Measurements from ENCODE around the gene APOA5. TPM values are rescaled to one million over a fixed set of nuclear protein-coding genes. Genes with fewer than 3 reads are reported as not detected.
"Not testable (repeated sequence)": the region's sequence is repeated elsewhere in the genome, so short reads cannot be mapped to it uniquely, and the experiment has no call there.

The APOA5 gene
- total and polyA plus RNA-seq, 2 donors (not counting 3 experiments of a cell fraction or from before 2014, with no cell fraction given) = not detected

GRCh38 chr11:116804001-116804400, 12.3 kb upstream of the APOA5 start:
- no peak overlapping the region for H3K4me2 ChIP-seq (ENCODE audit: insufficient read depth, low read length)
- POLR2A ChIA-PET = no interaction called here
- no peaks in the 10 kb centered on the region for H3K9me1 ChIP-seq (replicated peaks; ENCODE audit: control insufficient read depth, extremely low read depth, insufficient read depth, low read length)
- DNase-seq (ENCODE audit: low read depth, low spot score) = no peak
- no peaks in the 10 kb centered on the region for H3K36me3 ChIP-seq (ENCODE audit: control insufficient read depth in 2 of 2, extremely low read depth in 1 of 2, insufficient read depth in 2 of 2, low read length in 2 of 2)
- H3K79me2 ChIP-seq (ENCODE audit: control insufficient read depth, insufficient read depth, low read length) = no peaks in the 10 kb centered on the region
- H3K4me1 ChIP-seq (ENCODE audit: control insufficient read depth, extremely low read depth, insufficient read depth, low read length) = no peaks in the 10 kb centered on the region
- no peak overlapping the region for H2AFZ ChIP-seq (ENCODE audit: low read depth, low read length)
- no peak for TF ChIP-seq POLR2A (IDR thresholded peaks at IDR 0.05; ENCODE audit: low read depth, low read length)
- no peak for TF ChIP-seq JUN (IDR thresholded peaks at IDR 0.05; ENCODE audit: borderline replicate concordance, insufficient read depth, insufficient read length, low read depth)
- no peak for TF ChIP-seq EZH2 (IDR thresholded peaks at IDR 0.05; ENCODE audit: borderline replicate concordance, low read depth, low read length, severe bottlenecking)
- TF ChIP-seq, protein P1, sequence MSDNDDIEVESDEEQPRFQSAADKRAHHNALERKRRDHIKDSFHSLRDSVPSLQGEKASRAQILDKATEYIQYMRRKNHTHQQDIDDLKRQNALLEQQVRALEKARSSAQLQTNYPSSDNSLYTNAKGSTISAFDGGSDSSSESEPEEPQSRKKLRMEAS (IDR thresholded peaks at IDR 0.05; ENCODE audit: insufficient read depth, insufficient read length) = no peak
- TF ChIP-seq POLR2AphosphoS5 (IDR thresholded peaks at IDR 0.05; ENCODE audit: insufficient read depth, low read depth, low read length) = no peak
- TF ChIP-seq MYC (IDR thresholded peaks at IDR 0.05; ENCODE audit: low read depth, low read length) = no peak
- no peak for TF ChIP-seq CTCF (IDR thresholded peaks at IDR 0.05; ENCODE audit: extremely low read depth in 1 of 2, insufficient read depth in 1 of 2, low read depth in 1 of 2, low read length in 2 of 2)
- dilution Hi-C loops (cut with MboI; ENCODE audit: extremely low pct_ligation_motif_present, low sequenced_read_pairs) (no loop called here), intact Hi-C loops (cut with micrococcal nuclease) (no loop called here)
- no peak for FAIRE-seq
- H3K9me3 ChIP-seq (replicated peaks; ENCODE audit: control insufficient read depth, insufficient read depth, low read length) = no peaks in the 10 kb centered on the region
- no peaks in the 10 kb centered on the region for H4K20me1 ChIP-seq (replicated peaks; ENCODE audit: control insufficient read depth, extremely low read depth, insufficient read depth, low read length)
- no TSS peak for BruUV-seq (replicated peaks)
- no peak overlapping the region for H3K9ac ChIP-seq (replicated peaks; ENCODE audit: extremely low read depth, insufficient read depth, low read length)
- H3K27ac ChIP-seq (ENCODE audit: insufficient read depth, low read depth, low read length) = no peak overlapping the region
- CTCF ChIA-PET = interaction anchor here (0.9 kb wide), 1 partner anchor 13 kb away, joined by 3 read pairs; the partner anchor contains the start of gene APOA5
- H3K27me3 ChIP-seq (ENCODE audit: control insufficient read depth in 2 of 2, insufficient read depth in 2 of 2, low read length in 2 of 2) = peaks cover 5 to 7% of the 10 kb centered on the region in 2 experiments
- H3K4me3 ChIP-seq (replicated peaks in 1 of 3; ENCODE audit: insufficient read depth in 1 of 3, low read depth in 1 of 3, low read length in 3 of 3) = no peak overlapping the region

DNA sequence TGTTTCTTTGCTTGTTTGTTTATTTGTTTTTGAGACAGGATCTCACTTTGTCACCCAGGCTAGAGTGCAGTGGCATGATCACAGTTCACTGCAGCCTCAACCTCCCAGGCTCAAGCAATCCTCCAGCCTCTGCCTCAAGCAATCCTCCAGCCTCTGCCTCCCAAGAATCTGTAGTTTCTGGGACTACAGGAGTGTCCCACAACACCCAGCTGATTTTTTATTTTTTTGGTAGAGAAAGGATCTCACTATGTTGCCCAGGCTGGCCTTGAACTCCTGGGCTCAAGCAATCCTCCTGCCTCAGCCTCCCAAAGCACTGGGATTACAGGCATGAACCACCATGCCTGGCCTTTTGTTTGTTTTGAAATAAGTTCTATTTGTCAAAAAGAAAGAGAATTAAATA, 10.0 kb upstream of the APOA5 start:
- intact Hi-C loops (cut with micrococcal nuclease); H3K27me3 ChIP-seq (ENCODE audit: control insufficient read depth in 2 of 2, insufficient read depth in 2 of 2, low read length in 2 of 2); H3K9me1 ChIP-seq (replicated peaks; ENCODE audit: control insufficient read depth, extremely low read depth, insufficient read depth, low read length); H2AFZ ChIP-seq (ENCODE audit: low read depth, low read length); FAIRE-seq; H3K36me3 ChIP-seq (ENCODE audit: control insufficient read depth in 2 of 2, extremely low read depth in 1 of 2, insufficient read depth in 2 of 2, low read length in 2 of 2); H3K4me1 ChIP-seq (ENCODE audit: control insufficient read depth, extremely low read depth, insufficient read depth, low read length); dilution Hi-C loops (cut with MboI; ENCODE audit: extremely low pct_ligation_motif_present, low sequenced_read_pairs); H3K27ac ChIP-seq (ENCODE audit: insufficient read depth, low read depth, low read length); BruUV-seq (replicated peaks); H3K79me2 ChIP-seq (ENCODE audit: control insufficient read depth, insufficient read depth, low read length); H3K9ac ChIP-seq (replicated peaks; ENCODE audit: extremely low read depth, insufficient read depth, low read length); DNase-seq (ENCODE audit: low read depth, low spot score); POLR2A ChIA-PET; H4K20me1 ChIP-seq (replicated peaks; ENCODE audit: control insufficient read depth, extremely low read depth, insufficient read depth, low read length); H3K4me2 ChIP-seq (ENCODE audit: insufficient read depth, low read length); H3K4me3 ChIP-seq (replicated peaks in 1 of 3; ENCODE audit: insufficient read depth in 1 of 3, low read depth in 1 of 3, low read length in 3 of 3); H3K9me3 ChIP-seq (replicated peaks; ENCODE audit: control insufficient read depth, insufficient read depth, low read length): not testable (repeated sequence)
- CTCF ChIA-PET = interaction anchor here (2.9 kb wide), 1 partner anchor 10 kb away, joined by 14 read pairs; the partner anchor contains the start of gene APOA5
